HUDEP-2 (cell line): ENCODE data around the gene KRT9.
A peak's percentile ranks its signal among the peaks of the same experiment; 100 is the strongest.
"Not testable (repeated sequence)": the region's sequence is repeated elsewhere in the genome, so short reads cannot be mapped to it uniquely, and the experiment has no call there.

Source experiments
- DNase-seq, 76 experiments: peaks; one replicate each; lab custom pipeline; 2025; ENCODE audit not compliant: unreplicated experiment in 76 of 76; lab: John Stamatoyannopoulos, UW

The KRT9 gene

DNA sequence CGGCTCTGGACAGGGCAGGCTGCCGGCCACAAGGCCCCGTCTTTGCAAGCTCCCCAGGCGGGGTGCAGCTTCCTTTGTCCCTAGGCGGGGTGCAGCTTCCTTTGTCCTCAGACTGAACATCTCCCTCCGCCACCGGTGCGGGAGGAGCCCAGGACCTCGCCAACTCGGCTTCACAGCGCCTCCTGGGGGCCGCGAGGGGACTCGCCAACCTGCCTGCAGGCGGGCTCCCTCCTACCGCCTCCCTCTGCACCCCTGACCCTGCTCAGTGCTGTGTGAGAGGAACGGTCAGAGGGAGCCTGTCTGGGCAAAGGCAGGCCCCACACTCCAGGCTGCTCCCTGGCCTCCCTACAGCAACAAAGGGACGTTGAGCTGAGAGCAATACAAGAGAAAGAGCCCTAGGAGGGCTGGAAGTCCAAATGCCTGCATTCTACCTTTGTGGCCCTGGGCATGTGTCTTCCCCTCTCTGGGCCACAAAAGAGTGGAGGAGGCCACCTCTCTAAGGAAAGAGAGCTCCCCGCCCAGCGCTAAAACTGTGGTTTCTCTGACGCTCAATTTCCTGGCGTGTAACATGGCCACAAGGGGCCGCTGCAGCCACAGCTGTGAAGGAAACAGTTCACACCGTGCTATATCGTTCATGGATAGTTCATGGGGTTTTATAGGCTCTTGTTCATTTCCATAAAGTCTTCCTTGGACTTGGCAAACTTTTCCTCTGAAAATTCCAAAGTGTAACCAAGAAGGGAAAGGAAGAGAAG, 22.8 kb downstream of the KRT9 start:
- DNase-seq, result peak in 71 of 76 experiments; percentile 10 to 82 (median 64)

GRCh38 chr17:41547921-41548843, 23.7 kb downstream of the KRT9 start:
- DNase-seq, result peak in 63 of 76 experiments; percentile 13 to 85 (median 54)

- DNase-seq, result no peak
Measured at GRCh38 chr17:41547378-41547841, 24.4 kb downstream of the KRT9 start.

- DNase-seq, result no peak
Measured at GRCh38 chr17:41546819-41547218, 25.0 kb downstream of the KRT9 start.

DNA sequence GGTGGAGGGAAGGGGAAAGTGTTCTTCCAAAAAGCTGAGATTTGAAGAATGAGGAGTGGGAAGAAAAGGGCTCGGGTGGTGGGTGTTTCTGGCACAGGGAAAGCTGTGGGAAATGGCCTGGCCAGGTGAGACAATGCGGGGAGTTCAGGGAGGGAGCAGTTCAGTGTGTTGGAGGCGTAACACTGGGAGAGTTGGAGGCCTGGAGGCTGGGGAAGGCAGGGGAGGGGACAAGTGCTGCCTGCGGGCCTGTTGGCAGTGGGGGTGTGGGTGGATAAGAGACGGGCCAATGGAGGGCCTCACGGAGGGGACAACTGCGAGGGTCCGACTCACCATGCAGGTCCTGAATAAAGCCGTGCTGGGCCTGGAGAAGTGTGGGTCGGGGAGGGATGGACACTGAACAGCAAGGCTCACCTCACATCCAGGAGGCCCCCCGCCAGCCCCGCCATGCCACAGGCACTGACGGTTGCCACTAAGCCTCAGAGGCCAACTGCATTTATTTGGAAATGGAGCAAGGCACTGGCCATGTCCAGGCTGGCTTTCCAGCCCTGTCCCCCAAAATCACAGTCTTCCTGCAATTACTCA, 25.9 kb downstream of the KRT9 start:
- DNase-seq, result no peak

DNA sequence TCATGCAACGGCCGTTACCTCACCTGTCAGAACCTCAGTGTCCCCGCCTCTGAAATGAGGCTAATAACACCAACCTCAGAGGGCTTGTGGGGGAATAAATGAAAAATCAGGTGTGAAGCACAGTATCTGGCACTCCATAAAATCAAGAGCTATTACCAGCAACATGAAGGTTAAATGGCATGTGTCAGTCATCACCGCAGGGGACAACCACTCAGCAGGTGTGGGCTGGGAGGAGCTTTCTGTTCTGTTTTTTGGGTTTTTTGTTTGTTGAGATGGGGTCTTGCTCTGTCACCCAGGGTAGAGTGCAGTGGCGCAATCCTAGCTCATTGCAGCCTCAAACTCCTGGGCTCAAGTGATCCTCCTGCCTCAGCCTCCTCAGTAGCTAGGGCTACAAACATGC, 26.9 kb downstream of the KRT9 start:
- no peak for DNase-seq

- no peak for DNase-seq
Measured at GRCh38 chr17:41544491-41544892, 27.4 kb downstream of the KRT9 start.

GRCh38 chr17:41542786-41543185, 29.1 kb downstream of the KRT9 start:
- DNase-seq, result not testable (repeated sequence)

- no peak for DNase-seq
Measured at GRCh38 chr17:41542357-41542756, 29.5 kb downstream of the KRT9 start.

- no peak for DNase-seq
Measured at GRCh38 chr17:41540921-41541625, 30.8 kb downstream of the KRT9 start.

DNA sequence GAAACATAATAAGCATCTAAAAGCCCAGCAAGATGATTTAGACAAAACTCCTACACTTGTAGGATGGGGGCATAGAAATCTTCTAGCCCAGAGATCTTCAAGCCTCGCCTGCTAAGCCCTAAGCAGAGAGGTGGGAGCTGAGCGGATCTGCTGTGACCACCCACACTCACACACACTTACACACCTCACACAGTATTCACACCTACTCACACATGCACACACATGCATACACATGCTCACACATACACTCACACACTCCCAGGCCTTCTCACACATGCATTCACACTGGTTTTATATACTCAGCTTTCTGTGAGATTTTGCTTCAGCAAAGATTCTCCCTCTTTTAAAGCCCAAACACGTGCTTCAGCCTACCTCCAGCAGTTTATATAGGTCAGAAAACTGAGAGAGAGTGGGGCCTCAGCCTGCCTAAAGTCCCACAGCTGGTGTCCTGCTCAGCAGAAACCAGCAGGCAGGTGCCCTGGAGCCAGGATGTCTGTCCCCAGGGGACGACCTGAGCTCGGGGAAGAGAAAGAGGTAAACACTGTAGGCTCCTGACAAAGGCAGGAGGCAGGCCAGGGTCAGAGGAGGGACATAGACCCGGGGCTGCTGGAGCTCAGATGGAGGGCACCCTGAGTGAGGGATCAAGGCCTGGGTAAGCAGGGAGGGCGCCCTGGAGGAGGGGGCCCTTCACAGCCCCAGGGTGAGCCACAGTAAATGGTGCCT, 31.7 kb downstream of the KRT9 start:
- DNase-seq, result no peak

GRCh38 chr17:41539071-41539492, 32.8 kb downstream of the KRT9 start:
- DNase-seq, result no peak

DNA sequence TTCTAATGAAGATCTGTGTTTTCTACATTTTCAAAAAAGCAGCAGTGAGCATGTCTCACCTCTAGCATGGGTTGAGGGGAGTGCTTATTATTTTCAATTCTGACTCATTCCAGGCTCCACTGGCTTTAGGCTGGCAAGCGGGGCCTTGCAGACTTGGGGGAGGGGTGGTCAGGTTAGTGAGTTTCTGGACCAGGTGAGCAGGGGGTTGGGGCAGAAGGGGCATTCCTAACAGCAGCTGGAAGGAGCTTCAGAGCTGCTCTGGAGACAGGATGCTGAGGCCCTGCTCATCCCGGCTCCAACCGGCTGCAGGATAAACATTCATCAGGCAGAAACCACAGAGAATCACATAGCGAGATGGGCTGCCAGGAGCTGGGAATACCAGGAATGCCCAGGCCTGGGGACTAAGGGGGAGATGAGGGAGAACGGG, 33.3 kb downstream of the KRT9 start:
- no peak for DNase-seq

DNA sequence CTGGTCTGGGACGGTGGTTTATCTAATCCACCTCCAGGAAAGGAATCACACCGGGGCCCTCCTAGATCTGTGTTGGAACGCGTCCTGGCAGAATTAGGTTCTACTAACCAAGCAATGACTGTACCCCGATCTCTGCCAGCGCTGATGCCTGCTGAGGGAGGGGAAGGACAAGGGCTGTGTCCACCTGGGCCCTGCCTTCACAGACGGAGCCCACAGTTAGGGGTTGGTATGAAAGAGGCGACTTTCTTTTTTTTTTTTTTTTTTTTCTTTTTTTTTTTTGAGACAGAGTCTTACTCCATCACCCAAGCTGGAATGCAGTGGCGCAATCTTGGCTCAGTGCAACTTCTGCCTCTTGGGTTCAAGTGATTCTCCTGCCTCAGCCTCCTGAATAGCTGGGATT, 33.9 kb downstream of the KRT9 start:
- no peak for DNase-seq

- no peak for DNase-seq
Measured at GRCh38 chr17:41537614-41537954, 34.3 kb downstream of the KRT9 start.

- no peak for DNase-seq
Measured at GRCh38 chr17:41536741-41537613, 34.9 kb downstream of the KRT9 start.

- no peak for DNase-seq
Measured at GRCh38 chr17:41535764-41536481, 35.9 kb downstream of the KRT9 start.

DNA sequence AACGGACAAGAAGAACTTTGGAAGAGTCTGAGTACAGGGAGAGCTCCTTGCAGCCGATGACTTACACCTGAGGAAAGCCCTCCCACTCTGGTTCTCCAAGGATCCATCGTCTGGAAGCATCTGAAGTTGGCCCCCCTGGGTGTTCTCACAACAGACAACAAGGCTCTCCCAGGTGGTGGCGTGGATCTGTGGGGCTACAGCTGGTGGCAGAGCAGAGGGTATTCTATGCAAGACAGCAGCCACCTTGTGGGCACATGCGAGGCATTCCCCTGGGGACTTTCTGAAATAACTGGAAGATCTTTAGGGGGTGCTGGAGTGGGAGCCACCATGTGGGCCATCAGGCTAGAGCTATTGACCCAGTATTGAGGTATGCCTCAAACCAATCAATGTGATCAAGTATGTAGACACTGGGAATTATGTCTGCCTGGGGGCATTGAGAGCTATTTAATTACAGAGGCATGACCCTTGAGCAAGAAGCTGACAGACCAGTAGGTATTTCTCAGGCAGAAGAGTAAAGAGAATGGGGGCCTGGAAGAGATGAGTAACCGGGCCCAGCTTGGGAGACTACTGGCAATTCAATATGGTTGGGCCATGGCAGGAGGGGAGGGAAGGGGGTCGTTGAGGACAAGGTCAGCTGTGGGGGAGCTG, 36.8 kb downstream of the KRT9 start:
- peak in 3 of 76 experiments; percentile 12 to 18 (median 14) for DNase-seq
